Activated CD8-positive, alpha-beta T cell treated with anti-CD3 and anti-CD28 coated beads for 36 hours (primary cell): Measurements from ENCODE around the gene TTYH1. TPM values are rescaled to one million over a fixed set of nuclear protein-coding genes. Genes with fewer than 3 reads are reported as not detected.

Source experiments
- ATAC-seq: fragments of 200-7000 bp; cut with Tn5 transposase; one replicate; pipeline ENCODE4 v1.10.0; 2021; ENCODE audit warnings: mild to moderate bottlenecking, moderate library complexity
- CTCF ChIA-PET: fragments of 350-600 bp; sonication (Branson Sonifier 250); formaldehyde crosslinking; loops from one replicate; lab custom pipeline; 2021; ENCODE audit warnings: antibody characterized with exemption; lab: Charles Lee
- POLR2A ChIA-PET: fragments of 350-600 bp; sonication (Branson Sonifier 250); formaldehyde crosslinking; loops from one replicate; lab custom pipeline; 2021; ENCODE audit warnings: antibody characterized with exemption; lab: Charles Lee
- DNase-seq: peaks from one replicate; pipeline ENCODE4 v3.0.0-alpha.2; 2020
- H3K27ac Mint-ChIP-seq: one replicate; pipeline ENCODE4 v1.8.0; 2021; ENCODE audit warnings: mild to moderate bottlenecking, mixed read lengths
- H3K27me3 Mint-ChIP-seq: one replicate; pipeline ENCODE4 v1.8.0; 2021; ENCODE audit warnings: mixed read lengths
- H3K36me3 Mint-ChIP-seq: one replicate; pipeline ENCODE4 v1.8.0; 2021; ENCODE audit warnings: low read depth, mixed read lengths
- H3K4me1 Mint-ChIP-seq: one replicate; pipeline ENCODE4 v1.8.0; 2021; ENCODE audit warnings: low read depth, mixed read lengths
- H3K4me3 Mint-ChIP-seq: one replicate; pipeline ENCODE4 v1.8.0; 2021; ENCODE audit warnings: mild to moderate bottlenecking, moderate library complexity, mixed read lengths
- H3K9me3 Mint-ChIP-seq: one replicate; pipeline ENCODE4 v1.8.0; 2021; ENCODE audit warnings: mixed read lengths
- CTCF ChIP-seq: fragments of 200-600 bp; IDR thresholded peaks from one replicate; pipeline ENCODE4 v1.8.0; 2022; ENCODE audit warnings: antibody characterized with exemption, mild to moderate bottlenecking
- intact Hi-C: fragments of 100-400 bp; cut with micrococcal nuclease; formaldehyde crosslinking; loops from one replicate; pipeline ENCODE4 v1.10.0; 2022
- total RNA-seq, 2 experiments: library from RNA; stranded (reverse); gene quantifications; one replicate each; pipeline ENCODE4 v1.2.3, GENCODE V29; 2021

TTYH1 gene
- total RNA-seq, 2 experiments from 2014 or later: 0.70 TPM; not detected in 1

GRCh38 chr19:54426291-54426931, 11.1 kb downstream of the TTYH1 start:
- peaks cover 2% of the 10 kb centered on the region for H3K4me1 Mint-ChIP-seq
- ATAC-seq: no peak
- ChIA-PET POLR2A (interaction anchor here (1.4 kb wide), 1 partner anchor 37 kb away, joined by 4 read pairs; the partner anchor contains the start of gene LENG9), CTCF (interaction anchor here (1.1 kb wide), 1 partner anchor 35 kb away, joined by 3 read pairs; no protein-coding TSS in a partner anchor)
- no peak for DNase-seq
- intact Hi-C loops: no loop called here
- H3K27me3 Mint-ChIP-seq: peaks cover 39% of the 10 kb centered on the region
- no peaks in the 10 kb centered on the region for H3K9me3 Mint-ChIP-seq
- no peak overlapping the region for H3K27ac Mint-ChIP-seq
- no peak overlapping the region for H3K4me3 Mint-ChIP-seq
- H3K36me3 Mint-ChIP-seq: no peaks in the 10 kb centered on the region
- TF ChIP-seq CTCF: no peak

- Mint-ChIP-seq H3K4me1 (peaks cover 2% of the 10 kb centered on the region), H3K27me3 (peaks cover 39% of the 10 kb centered on the region), H3K9me3 (no peaks in the 10 kb centered on the region), H3K4me3 (no peak overlapping the region), H3K27ac (no peak overlapping the region), H3K36me3 (no peaks in the 10 kb centered on the region)
- ChIA-PET CTCF (interaction anchor here (1.0 kb wide), 1 partner anchor 12 kb away, joined by 3 read pairs; no protein-coding TSS in a partner anchor), POLR2A (no interaction called here)
- TF ChIP-seq CTCF: no peak
- ATAC-seq (no peak), DNase-seq (no peak)
- intact Hi-C loops: no loop called here
Observed at GRCh38 chr19:54427586-54427985, 12.3 kb downstream of the TTYH1 start.

GRCh38 chr19:54428323-54429175, 13.3 kb downstream of the TTYH1 start:
- H3K27ac Mint-ChIP-seq: no peak overlapping the region
- ATAC-seq (no peak), DNase-seq (no peak)
- H3K36me3 Mint-ChIP-seq: no peaks in the 10 kb centered on the region
- peaks cover 37% of the 10 kb centered on the region for H3K27me3 Mint-ChIP-seq
- CTCF ChIA-PET: interaction anchor here (1.2 kb wide), 1 partner anchor 13 kb away, joined by 3 read pairs; no protein-coding TSS in a partner anchor
- intact Hi-C loops: no loop called here
- peaks cover 2% of the 10 kb centered on the region for H3K4me1 Mint-ChIP-seq
- TF ChIP-seq CTCF: no peak
- POLR2A ChIA-PET: interaction anchor here (1.5 kb wide), 1 partner anchor 10 kb away, joined by 7 read pairs; no protein-coding TSS in a partner anchor
- H3K4me3 Mint-ChIP-seq: no peak overlapping the region
- H3K9me3 Mint-ChIP-seq: no peaks in the 10 kb centered on the region

GRCh38 chr19:54429176-54429495, 13.9 kb downstream of the TTYH1 start:
- CTCF ChIA-PET: interaction anchor here (1.2 kb wide), 2 partner anchors 13 to 105 kb away, joined by 3 to 4 read pairs; no protein-coding TSS in a partner anchor
- intact Hi-C loops: no loop called here

More at GRCh38 chr19:54429176-54429495, 13.9 kb downstream of the TTYH1 start:
- peaks cover 2% of the 10 kb centered on the region for H3K4me1 Mint-ChIP-seq
- TF ChIP-seq CTCF: no peak
- H3K9me3 Mint-ChIP-seq: no peaks in the 10 kb centered on the region
- POLR2A ChIA-PET: interaction anchor here (1.5 kb wide), 1 partner anchor 10 kb away, joined by 7 read pairs; no protein-coding TSS in a partner anchor
- no peak overlapping the region for H3K4me3 Mint-ChIP-seq
- no peak overlapping the region for H3K27ac Mint-ChIP-seq
- DNase-seq: no peak
- no peak for ATAC-seq
- H3K36me3 Mint-ChIP-seq: no peaks in the 10 kb centered on the region
- H3K27me3 Mint-ChIP-seq: peaks cover 34% of the 10 kb centered on the region
